Left lung (tissue), 10 donors: ENCODE data around the gene CPEB4. TPM values are rescaled to one million over a fixed set of nuclear protein-coding genes. Genes with fewer than 3 reads are reported as not detected.
A peak's percentile ranks its signal among the peaks of the same experiment; 100 is the strongest.

ENCODE experiments used
- ATAC-seq: fragments of 200-7000 bp; cut with Tn5 transposase; one replicate; pipeline ENCODE4 v1.9.1; 2020; ENCODE audit warnings: moderate library complexity
- DNase-seq, 4 donors: peaks; one replicate each; pipeline ENCODE4 v3.0.0-alpha.2; 2013 to 2020
- H3K27ac ChIP-seq, 2 donors: fragments of 200-600 bp; sonication (generic) in 1 of 2; one replicate each; pipeline versions ENCODE4 v1.5.0 to v1.8.0; 2020 to 2021
- H3K27me3 ChIP-seq, 2 donors: fragments of 200-600 bp; sonication (generic) in 1 of 2; one replicate each; pipeline versions ENCODE4 v1.5.0 to v1.8.0; 2020 to 2021
- H3K36me3 ChIP-seq, 2 donors: fragments of 200-600 bp; sonication (generic) in 1 of 2; one replicate each; pipeline versions ENCODE4 v1.5.0 to v1.8.0; 2020 to 2021
- H3K4me1 ChIP-seq, 2 donors: fragments of 200-600 bp; one replicate each; pipeline ENCODE4 v1.8.0; 2021
- H3K4me3 ChIP-seq, 2 donors: fragments of 200-600 bp; sonication (generic) in 1 of 2; one replicate each; pipeline versions ENCODE4 v1.5.0 to v1.8.0; 2020 to 2021; ENCODE audit warnings: mild to moderate bottlenecking in 1 of 2
- H3K9me3 ChIP-seq, 2 donors: fragments of 200-600 bp; sonication (generic) in 1 of 2; one replicate each; pipeline versions ENCODE4 v1.5.0 to v1.8.0; 2020 to 2021
- intact Hi-C, 2 donors: fragments of 100-400 bp; cut with DNase I; formaldehyde crosslinking; loops; one replicate each; pipeline versions ENCODE4 v1.11.2 to v1.14.2; 2022
- polyA plus RNA-seq, 6 donors: library from polyadenylated mRNA; unstranded; fragments of 120-200 nt; gene quantifications; one replicate each; pipeline ENCODE4 v1.2.1, GENCODE V29; 2013; ENCODE audit not compliant: insufficient read length in 6 of 6
- total RNA-seq, 2 donors: library from RNA; stranded (reverse); fragmentation: NEBNext Ultra II Directional; extraction: Animal tissue kit (Norgen Biotek cat#: 25700); gene quantifications; one replicate each; pipeline ENCODE4 v1.2.1, GENCODE V29; 2021
- TF ChIP-seq, protein P1 (sequence below), 2 donors: fragments of 200-600 bp; sonication (generic) in 1 of 2; IDR thresholded peaks; one replicate each; pipeline versions ENCODE4 v1.5.0 to v1.8.0; 2021; ENCODE audit warnings: antibody characterized with exemption in 2 of 2
- donor health status: DM: no; HTN: yes; CAD: no.
- donor health status: DM: no; HTN: no; CAD: no.

Gene CPEB4
- total and polyA plus RNA-seq, 8 donors, result 16.3 to 59.6 (median 18.0) TPM

DNA sequence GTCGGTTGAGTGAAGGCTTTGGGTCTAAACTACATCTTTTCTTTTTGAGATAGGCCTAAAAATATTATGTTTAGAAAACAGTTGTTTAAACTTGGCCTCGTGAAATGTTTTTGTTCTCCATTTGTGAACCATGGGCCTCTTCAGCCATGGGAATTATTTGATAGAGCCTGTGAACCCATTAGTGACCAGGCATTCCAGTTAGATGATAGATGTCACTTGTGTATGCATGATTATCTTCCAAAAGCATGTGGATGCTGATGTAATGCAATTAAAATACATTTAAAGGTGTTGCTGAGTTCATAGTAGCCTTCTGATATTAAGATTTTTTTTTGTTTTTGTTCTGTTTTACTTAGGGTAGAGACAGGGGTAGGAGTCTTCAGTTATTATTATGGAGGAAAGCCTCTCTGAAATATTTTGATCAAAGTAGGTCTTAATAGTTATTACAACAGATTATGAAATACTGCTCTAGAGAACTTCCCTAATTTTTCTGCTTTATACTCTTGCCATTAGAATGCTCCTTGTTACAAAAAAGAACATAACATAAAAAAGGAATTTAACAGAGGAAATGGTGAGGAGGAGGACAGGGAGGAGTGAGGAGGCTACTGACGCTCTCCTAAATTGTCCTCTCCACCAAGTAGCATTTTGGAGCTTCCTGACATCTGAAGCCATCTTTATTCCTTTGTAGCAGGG lies 32.9 kb downstream of the CPEB4 start:
- DNase-seq (no peak), ATAC-seq (no peak)
- H3K27me3 ChIP-seq, result no peaks in the 10 kb centered on the region
- intact Hi-C loops, result no loop called here
- H3K4me1 ChIP-seq, result peaks cover 41 to 95% of the 10 kb centered on the region in 2 donors
- peak overlapping the region; percentile 45 to 84 for H3K27ac ChIP-seq
- no peaks in the 10 kb centered on the region for H3K9me3 ChIP-seq
- TF ChIP-seq, protein P1, sequence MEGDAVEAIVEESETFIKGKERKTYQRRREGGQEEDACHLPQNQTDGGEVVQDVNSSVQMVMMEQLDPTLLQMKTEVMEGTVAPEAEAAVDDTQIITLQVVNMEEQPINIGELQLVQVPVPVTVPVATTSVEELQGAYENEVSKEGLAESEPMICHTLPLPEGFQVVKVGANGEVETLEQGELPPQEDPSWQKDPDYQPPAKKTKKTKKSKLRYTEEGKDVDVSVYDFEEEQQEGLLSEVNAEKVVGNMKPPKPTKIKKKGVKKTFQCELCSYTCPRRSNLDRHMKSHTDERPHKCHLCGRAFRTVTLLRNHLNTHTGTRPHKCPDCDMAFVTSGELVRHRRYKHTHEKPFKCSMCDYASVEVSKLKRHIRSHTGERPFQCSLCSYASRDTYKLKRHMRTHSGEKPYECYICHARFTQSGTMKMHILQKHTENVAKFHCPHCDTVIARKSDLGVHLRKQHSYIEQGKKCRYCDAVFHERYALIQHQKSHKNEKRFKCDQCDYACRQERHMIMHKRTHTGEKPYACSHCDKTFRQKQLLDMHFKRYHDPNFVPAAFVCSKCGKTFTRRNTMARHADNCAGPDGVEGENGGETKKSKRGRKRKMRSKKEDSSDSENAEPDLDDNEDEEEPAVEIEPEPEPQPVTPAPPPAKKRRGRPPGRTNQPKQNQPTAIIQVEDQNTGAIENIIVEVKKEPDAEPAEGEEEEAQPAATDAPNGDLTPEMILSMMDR (IDR thresholded peaks at IDR 0.05), result no peak
- H3K36me3 ChIP-seq, result peaks cover 0 to 4% of the 10 kb centered on the region in 2 donors
- H3K4me3 ChIP-seq, result no peak overlapping the region

GRCh38 chr5:173922527-173922926 lies 34.4 kb downstream of the CPEB4 start:
- intact Hi-C loops, result no loop called here
- TF ChIP-seq, protein P1 (IDR thresholded peaks at IDR 0.05), result no peak
- no peak overlapping the region for H3K4me3 ChIP-seq
- peaks cover 41 to 90% of the 10 kb centered on the region in 2 donors for H3K4me1 ChIP-seq
- H3K9me3 ChIP-seq, result no peaks in the 10 kb centered on the region
- H3K27ac ChIP-seq, result no peak overlapping the region
- H3K36me3 ChIP-seq, result peaks cover 0 to 6% of the 10 kb centered on the region in 2 donors
- no peaks in the 10 kb centered on the region for H3K27me3 ChIP-seq
- DNase-seq (no peak), ATAC-seq (no peak)

DNA sequence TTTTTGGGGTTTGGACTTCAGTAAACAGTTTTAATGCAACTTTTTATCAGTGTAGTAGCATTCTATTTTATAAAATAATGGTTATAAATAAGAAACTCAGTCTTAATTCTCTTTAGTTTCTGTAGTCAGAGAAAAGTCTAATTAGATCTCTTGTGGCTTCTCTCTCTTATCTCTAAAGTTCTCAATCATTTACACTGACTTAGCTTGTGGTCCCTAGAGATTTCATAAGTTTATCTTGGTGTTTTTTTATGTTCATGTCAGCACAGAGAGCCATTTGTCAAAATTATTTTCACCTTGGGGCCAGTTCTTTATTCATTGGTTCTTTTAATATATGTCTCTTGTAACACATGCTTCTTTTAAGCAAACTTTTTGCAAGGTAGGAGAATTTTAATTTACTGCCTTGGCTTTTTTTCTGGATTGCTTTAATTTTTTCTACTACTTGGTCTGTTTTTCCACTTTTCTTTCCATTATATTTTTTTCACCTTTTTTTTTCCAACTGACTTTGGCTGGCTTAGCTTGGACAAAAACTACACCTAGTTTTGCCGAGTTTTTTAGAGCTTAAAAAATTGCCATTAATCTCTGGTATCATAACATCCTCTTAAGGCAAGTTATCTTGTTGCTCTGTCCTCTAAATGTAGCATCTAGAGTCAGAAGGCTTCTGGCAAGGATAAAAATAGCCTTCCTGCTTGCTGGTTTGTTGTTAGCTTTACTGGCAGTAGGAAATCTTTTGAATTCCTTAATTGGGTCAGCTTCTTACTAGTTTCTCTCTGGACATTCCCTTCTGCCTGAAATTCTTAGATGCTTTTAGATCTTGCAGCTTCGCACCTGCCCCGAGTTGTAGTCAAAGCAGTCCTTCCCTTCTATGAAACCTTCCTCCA lies 35.3 kb downstream of the CPEB4 start:
- no peak overlapping the region for H3K4me3 ChIP-seq
- peak overlapping the region; percentile 21 to 55 for H3K27ac ChIP-seq
- TF ChIP-seq, protein P1 (IDR thresholded peaks at IDR 0.05), result no peak
- peaks cover 40 to 87% of the 10 kb centered on the region in 2 donors for H3K4me1 ChIP-seq
- ATAC-seq (no peak), DNase-seq (no peak)
- H3K27me3 ChIP-seq, result no peaks in the 10 kb centered on the region
- peaks cover 0 to 10% of the 10 kb centered on the region in 2 donors for H3K36me3 ChIP-seq
- intact Hi-C loops, result no loop called here
- H3K9me3 ChIP-seq, result no peaks in the 10 kb centered on the region

DNA sequence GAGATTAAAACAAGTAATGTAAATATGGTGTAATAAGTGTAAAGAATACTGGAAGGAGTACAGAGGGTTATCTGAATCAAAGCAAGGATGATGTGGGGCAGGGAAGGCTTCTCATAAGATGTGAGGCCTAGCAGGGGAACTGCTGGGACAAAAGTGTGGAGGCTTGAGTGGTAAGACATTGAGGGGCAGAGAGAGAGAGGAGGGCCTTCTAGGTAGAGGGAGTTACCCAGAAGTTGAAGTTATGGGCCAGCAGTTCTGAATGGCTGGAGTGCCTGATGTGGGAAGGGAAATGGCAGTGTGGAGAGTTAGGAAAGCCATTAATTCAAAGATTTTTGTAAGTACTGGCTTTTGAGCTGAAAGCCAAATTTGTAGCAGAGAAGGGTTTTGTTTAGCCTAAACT lies 36.8 kb downstream of the CPEB4 start:
- intact Hi-C loops, result no loop called here
- H3K9me3 ChIP-seq, result no peaks in the 10 kb centered on the region
- H3K4me3 ChIP-seq, result no peak overlapping the region
- H3K27me3 ChIP-seq, result no peaks in the 10 kb centered on the region
- ATAC-seq (no peak), DNase-seq (no peak)
- TF ChIP-seq, protein P1 (IDR thresholded peaks at IDR 0.05), result no peak
- peaks cover 28 to 86% of the 10 kb centered on the region in 2 donors for H3K4me1 ChIP-seq
- peak overlapping the region in 1 of 2 donors; percentile 53 for H3K27ac ChIP-seq
- H3K36me3 ChIP-seq, result peaks cover 0 to 10% of the 10 kb centered on the region in 2 donors
